ENCODE results near the gene SNCG. TPM values are rescaled to one million over a fixed set of nuclear protein-coding genes. Genes with fewer than 3 reads are reported as not detected.

Gene SNCG
- total RNA-seq, 2 donors from 2014 or later: 0.60 to 2.7 TPM

DNA sequence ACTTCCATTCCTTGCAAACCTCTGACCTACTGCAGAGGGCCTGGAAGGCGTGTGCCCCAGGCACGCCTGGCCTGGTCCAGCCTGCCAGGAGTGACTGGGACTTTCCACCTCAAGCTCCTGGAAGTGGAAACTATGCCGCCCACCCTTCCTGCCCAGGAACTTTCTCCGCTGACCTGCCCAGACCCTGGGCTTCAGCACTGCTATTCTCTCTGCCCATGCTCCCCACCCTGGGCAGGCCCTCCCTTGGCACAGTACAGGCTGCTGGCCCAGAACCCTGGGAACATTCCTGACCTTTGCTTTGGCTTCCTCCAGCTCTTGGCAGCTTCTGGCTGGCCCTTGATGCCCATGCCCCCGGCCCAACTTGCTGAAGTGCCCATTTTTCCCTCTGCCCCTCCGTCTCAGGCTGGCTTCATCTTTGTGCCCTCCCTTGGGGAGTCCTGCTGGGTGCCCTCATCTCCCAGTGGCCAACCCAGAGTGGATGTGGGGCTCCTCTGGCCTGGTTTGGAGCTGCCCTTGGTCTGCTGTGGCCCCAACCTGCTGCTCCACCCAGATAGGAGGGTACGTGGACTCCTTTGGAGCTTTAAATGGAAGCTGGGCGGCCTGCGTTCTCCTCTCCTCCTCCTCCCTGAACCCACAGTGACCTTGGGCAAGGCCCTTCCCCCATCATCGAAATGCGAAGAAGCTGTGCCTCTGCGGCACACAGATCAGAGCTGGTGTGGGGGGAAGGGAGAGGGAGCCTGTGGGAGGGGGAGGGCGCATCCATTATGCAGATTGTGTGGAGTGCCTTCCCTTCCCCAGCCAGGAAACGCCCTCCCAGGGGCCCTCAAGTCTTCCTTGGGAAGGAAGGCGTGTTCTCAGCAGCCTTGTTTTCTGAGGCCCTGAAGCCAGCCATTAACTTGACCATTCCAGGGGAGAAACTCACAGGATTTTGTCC, 4.4 kb upstream of the SNCG start:
- no peak overlapping the region for H3K4me3 ChIP-seq (ENCODE audit: low read length)
- H3K4me3 Mint-ChIP-seq: peak overlapping the region; percentile 26
- peak overlapping the region; percentile 87 for H3K27ac Mint-ChIP-seq
- DNase-seq: peak; percentile 95
- peak overlapping the region; percentile 66 for H3K27ac ChIP-seq (ENCODE audit: low read depth, low read length)
- H3K36me3 ChIP-seq (ENCODE audit: control insufficient read depth, insufficient read depth, low read length): no peaks in the 10 kb centered on the region
- no peak overlapping the region for H3K9ac ChIP-seq (ENCODE audit: extremely low read depth, low read length, poor library complexity, severe bottlenecking)
- WGBS, 2 experiments (ENCODE audit: insufficient coverage in 1 of 2, insufficient read length in 1 of 2): 56 to 78% methylated on average over 7 to 15 of the region's 15 CpGs
- peaks cover 15% of the 10 kb centered on the region for H3K4me1 ChIP-seq (ENCODE audit: control insufficient read depth, insufficient read depth, low read length)
- peaks cover 12% of the 10 kb centered on the region for H3K36me3 Mint-ChIP-seq (ENCODE audit: low read depth)
- no peaks in the 10 kb centered on the region for H3K27me3 ChIP-seq (ENCODE audit: control insufficient read depth, insufficient read depth, low read length, poor library complexity, severe bottlenecking)
- peaks cover 13% of the 10 kb centered on the region for H3K4me1 Mint-ChIP-seq
- H3K27me3 Mint-ChIP-seq (ENCODE audit: insufficient read depth): no peaks in the 10 kb centered on the region
- peaks cover 23% of the 10 kb centered on the region for H3K9me3 ChIP-seq (ENCODE audit: control insufficient read depth, low read length)
- TF ChIP-seq, protein P1, sequence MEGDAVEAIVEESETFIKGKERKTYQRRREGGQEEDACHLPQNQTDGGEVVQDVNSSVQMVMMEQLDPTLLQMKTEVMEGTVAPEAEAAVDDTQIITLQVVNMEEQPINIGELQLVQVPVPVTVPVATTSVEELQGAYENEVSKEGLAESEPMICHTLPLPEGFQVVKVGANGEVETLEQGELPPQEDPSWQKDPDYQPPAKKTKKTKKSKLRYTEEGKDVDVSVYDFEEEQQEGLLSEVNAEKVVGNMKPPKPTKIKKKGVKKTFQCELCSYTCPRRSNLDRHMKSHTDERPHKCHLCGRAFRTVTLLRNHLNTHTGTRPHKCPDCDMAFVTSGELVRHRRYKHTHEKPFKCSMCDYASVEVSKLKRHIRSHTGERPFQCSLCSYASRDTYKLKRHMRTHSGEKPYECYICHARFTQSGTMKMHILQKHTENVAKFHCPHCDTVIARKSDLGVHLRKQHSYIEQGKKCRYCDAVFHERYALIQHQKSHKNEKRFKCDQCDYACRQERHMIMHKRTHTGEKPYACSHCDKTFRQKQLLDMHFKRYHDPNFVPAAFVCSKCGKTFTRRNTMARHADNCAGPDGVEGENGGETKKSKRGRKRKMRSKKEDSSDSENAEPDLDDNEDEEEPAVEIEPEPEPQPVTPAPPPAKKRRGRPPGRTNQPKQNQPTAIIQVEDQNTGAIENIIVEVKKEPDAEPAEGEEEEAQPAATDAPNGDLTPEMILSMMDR (conservative IDR thresholded peaks at IDR 0.05): no peak
- peaks cover 39% of the 10 kb centered on the region for H3K9me3 Mint-ChIP-seq

DNA sequence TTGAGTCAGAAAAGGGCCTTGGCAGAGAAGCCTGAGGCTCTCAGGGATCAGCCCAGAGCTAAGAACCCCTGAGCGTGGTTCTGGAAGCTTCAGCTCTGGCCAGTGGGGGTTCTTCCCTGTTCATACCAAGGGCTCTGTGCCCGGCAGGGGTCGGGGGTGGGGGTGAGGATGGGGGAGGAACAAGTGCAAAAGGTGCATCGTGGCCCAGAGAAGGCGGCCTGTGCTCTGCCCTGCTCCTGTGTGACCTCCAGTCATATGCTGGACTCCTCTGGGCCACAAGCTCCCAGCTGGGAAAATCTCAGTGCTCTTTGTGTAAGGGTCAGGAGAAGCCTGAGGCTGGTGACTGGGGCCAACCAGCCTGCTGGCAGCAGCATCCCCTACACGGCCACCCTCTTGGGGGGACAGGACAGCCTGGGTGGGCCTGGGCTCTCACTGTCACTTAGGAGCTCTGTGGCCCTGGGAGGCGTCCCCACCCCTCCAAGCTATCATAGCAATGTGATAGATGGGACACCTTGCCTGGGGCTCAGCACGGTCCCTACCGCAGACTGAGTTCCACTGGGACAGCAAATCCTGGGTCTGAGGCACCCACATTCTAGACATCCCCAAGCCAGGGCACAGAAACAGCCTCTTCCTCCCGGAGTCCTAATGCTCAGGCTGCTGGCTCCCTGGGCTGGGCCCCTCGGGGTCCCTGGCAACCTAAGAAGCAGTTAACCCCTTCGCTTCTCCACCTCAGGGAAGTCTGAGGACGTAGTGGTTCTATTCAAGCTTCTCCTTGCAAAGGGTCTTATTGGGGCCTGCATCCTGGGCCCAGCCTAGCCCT, 3.5 kb upstream of the SNCG start:
- no peak overlapping the region for H3K4me3 Mint-ChIP-seq
- Histone ChIP-seq H3K9ac (ENCODE audit: extremely low read depth, low read length, poor library complexity, severe bottlenecking) (no peak overlapping the region), H3K9me3 (ENCODE audit: control insufficient read depth, low read length) (peaks cover 23% of the 10 kb centered on the region), H3K27me3 (ENCODE audit: control insufficient read depth, insufficient read depth, low read length, poor library complexity, severe bottlenecking) (no peaks in the 10 kb centered on the region), H3K4me3 (ENCODE audit: low read length) (no peak overlapping the region), H3K4me1 (ENCODE audit: control insufficient read depth, insufficient read depth, low read length) (peaks cover 15% of the 10 kb centered on the region), H3K36me3 (ENCODE audit: control insufficient read depth, insufficient read depth, low read length) (no peaks in the 10 kb centered on the region), H3K27ac (ENCODE audit: low read depth, low read length) (peak overlapping the region; percentile 66)
- 62 to 69% methylated on average over 7 to 13 of the region's 13 CpGs for WGBS, 2 experiments (ENCODE audit: insufficient coverage in 1 of 2, insufficient read length in 1 of 2)
- peaks cover 16% of the 10 kb centered on the region for H3K4me1 Mint-ChIP-seq
- peak overlapping the region; percentile 87 for H3K27ac Mint-ChIP-seq
- no peak for DNase-seq
- peaks cover 12% of the 10 kb centered on the region for H3K36me3 Mint-ChIP-seq (ENCODE audit: low read depth)
- H3K27me3 Mint-ChIP-seq (ENCODE audit: insufficient read depth): no peaks in the 10 kb centered on the region
- TF ChIP-seq, protein P1 (conservative IDR thresholded peaks at IDR 0.05): no peak
- H3K9me3 Mint-ChIP-seq: peaks cover 39% of the 10 kb centered on the region

DNA sequence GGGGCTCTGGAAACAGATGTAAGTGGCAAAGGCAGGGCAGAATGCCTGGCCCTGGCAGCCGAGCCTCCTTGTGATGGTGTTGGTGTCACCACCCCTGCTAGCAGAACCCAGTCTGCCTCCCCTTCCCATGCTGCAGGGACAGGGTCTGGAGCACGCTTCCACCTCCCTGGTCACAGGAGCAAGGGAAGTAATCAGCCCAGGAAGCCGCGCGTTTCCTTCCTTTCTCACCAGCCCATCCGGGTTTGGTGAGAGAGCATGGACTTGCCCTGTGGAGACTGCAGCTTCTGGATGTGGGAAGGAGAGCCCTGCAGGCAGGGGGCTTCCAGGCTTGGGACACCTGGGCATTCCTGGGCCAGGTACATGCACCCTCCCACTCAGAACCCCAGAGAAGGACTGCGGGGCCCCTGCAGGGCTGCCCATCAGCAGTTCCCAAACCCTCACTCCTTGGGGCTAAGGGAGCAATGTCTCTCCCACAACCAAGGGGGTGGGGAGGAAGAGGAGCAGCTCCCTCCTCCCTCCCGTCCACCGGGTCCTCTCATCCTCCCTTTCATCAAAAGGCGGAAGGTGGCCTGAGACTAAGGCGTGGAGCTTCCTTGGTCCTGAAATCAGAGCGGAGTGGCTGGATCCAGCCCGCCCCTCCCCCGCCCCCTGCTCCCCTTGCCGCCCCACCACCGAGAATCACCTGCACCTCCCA, 2.8 kb upstream of the SNCG start:
- H3K4me3 Mint-ChIP-seq: no peak overlapping the region
- H3K27me3 Mint-ChIP-seq (ENCODE audit: insufficient read depth): no peaks in the 10 kb centered on the region
- no peak overlapping the region for H3K27ac Mint-ChIP-seq
- H3K4me1 ChIP-seq (ENCODE audit: control insufficient read depth, insufficient read depth, low read length): peaks cover 15% of the 10 kb centered on the region
- peaks cover 18% of the 10 kb centered on the region for H3K4me1 Mint-ChIP-seq
- 70 to 80% methylated on average over 1 to 15 of the region's 16 CpGs for WGBS, 2 experiments (ENCODE audit: insufficient coverage in 1 of 2, insufficient read length in 1 of 2)
- TF ChIP-seq, protein P1 (conservative IDR thresholded peaks at IDR 0.05): no peak
- no peaks in the 10 kb centered on the region for H3K27me3 ChIP-seq (ENCODE audit: control insufficient read depth, insufficient read depth, low read length, poor library complexity, severe bottlenecking)
- H3K9ac ChIP-seq (ENCODE audit: extremely low read depth, low read length, poor library complexity, severe bottlenecking): no peak overlapping the region
- peaks cover 23% of the 10 kb centered on the region for H3K9me3 ChIP-seq (ENCODE audit: control insufficient read depth, low read length)
- no peaks in the 10 kb centered on the region for H3K36me3 ChIP-seq (ENCODE audit: control insufficient read depth, insufficient read depth, low read length)
- no peak overlapping the region for H3K4me3 ChIP-seq (ENCODE audit: low read length)
- H3K36me3 Mint-ChIP-seq (ENCODE audit: low read depth): peaks cover 10% of the 10 kb centered on the region
- H3K9me3 Mint-ChIP-seq: peaks cover 35% of the 10 kb centered on the region
- peak; percentile 76 for DNase-seq
- H3K27ac ChIP-seq (ENCODE audit: low read depth, low read length): no peak overlapping the region

Measured in endodermal cell (in vitro differentiated cells).